ENCODE results near the gene SAMD13. TPM values are rescaled to one million over a fixed set of nuclear protein-coding genes. Genes with fewer than 3 reads are reported as not detected.

SAMD13 gene
- total and polyA plus RNA-seq, 2 of the 4 experiments (the other 2 are of a cell fraction), result 0.27 to 0.36 TPM

- Histone ChIP-seq H2BK5ac (ENCODE audit: low read depth, low read length, poor library complexity, severe bottlenecking) (no peak overlapping the region), H2BK20ac (ENCODE audit: low read depth, low read length) (no peak overlapping the region), H2BK120ac (ENCODE audit: low read depth, low read length) (no peak overlapping the region), H4K91ac (ENCODE audit: insufficient read depth, low read depth, low read length) (no peak overlapping the region), H3K56ac (ENCODE audit: extremely low read depth, insufficient read depth, low read length) (no peak overlapping the region), H2AK9ac (replicated peaks; ENCODE audit: low read depth, low read length, poor library complexity) (no peak overlapping the region), H3K23ac (ENCODE audit: low read depth, low read length) (no peak overlapping the region), H4K20me1 (ENCODE audit: insufficient read depth, low read length) (no peaks in the 10 kb centered on the region), H3K18ac (ENCODE audit: low read depth, low read length) (no peak overlapping the region), H4K5ac (ENCODE audit: low read depth, low read length) (no peak overlapping the region), H2BK15ac (ENCODE audit: low read depth, low read length) (no peak overlapping the region), H3K14ac (replicated peaks; ENCODE audit: low read depth, low read length) (no peak overlapping the region), H3K4me3 (ENCODE audit: insufficient read depth, low read depth, low read length) (no peak overlapping the region), H3K9me3 (ENCODE audit: control insufficient read depth, insufficient read depth, low read length) (no peaks in the 10 kb centered on the region), H3K27me3 (ENCODE audit: control insufficient read depth, insufficient read depth, low read length) (peaks cover 2% of the 10 kb centered on the region; the same call in 1 of the 2 replicates), H3K27ac (ENCODE audit: insufficient read depth, low read length) (no peak overlapping the region), H3K9ac (ENCODE audit: low read depth, low read length) (no peak overlapping the region), H3K4ac (ENCODE audit: low read depth, low read length) (no peak overlapping the region), H2AFZ (replicated peaks; ENCODE audit: low read length, poor library complexity) (no peak overlapping the region), H2AK5ac (ENCODE audit: low read depth, low read length) (no peak overlapping the region), H3K9me1 (ENCODE audit: insufficient read depth, low read length) (no peaks in the 10 kb centered on the region; the same call in 1 of the 2 replicates), H3K4me1 (ENCODE audit: control insufficient read depth, insufficient read depth, low read length) (peaks cover 5% of the 10 kb centered on the region; the same call in 1 of the 2 replicates), H3K4me2 (ENCODE audit: low read depth, low read length) (no peak overlapping the region), H3K36me3 (ENCODE audit: control insufficient read depth, insufficient read depth, low read length) (no peaks in the 10 kb centered on the region), H3K79me1 (ENCODE audit: low read depth in 1 of 2, low read length in 2 of 2) (no peaks in the 10 kb centered on the region), H4K8ac (ENCODE audit: low read depth in 2 of 2, low read length in 2 of 2) (no peak overlapping the region)
- ATAC-seq (ENCODE audit: low read depth) (no peak), DNase-seq (no peak)
- no peak for TF ChIP-seq RFX5 (IDR thresholded peaks at IDR 0.05; ENCODE audit: low read depth, low read length)
- no peak for TF ChIP-seq CEBPB (IDR thresholded peaks at IDR 0.05; ENCODE audit: low read depth, low read length)
- TF ChIP-seq NFE2L2 (IDR thresholded peaks at IDR 0.05; ENCODE audit: low read depth, low read length), result no peak
- TF ChIP-seq POLR2A (IDR thresholded peaks at IDR 0.05; ENCODE audit: low read depth, low read length), result no peak
- TF ChIP-seq CTCF (conservative IDR thresholded peaks at IDR 0.05; ENCODE audit: low read depth, low read length), result no peak
- no peak for TF ChIP-seq CHD1 (IDR thresholded peaks at IDR 0.05; ENCODE audit: low read depth, low read length)
- TF ChIP-seq MAFK (IDR thresholded peaks at IDR 0.05; ENCODE audit: low read depth, low read length), result no peak
- TF ChIP-seq MXI1 (IDR thresholded peaks at IDR 0.05; ENCODE audit: borderline replicate concordance, low read depth, low read length), result no peak
- no peak for TF ChIP-seq RAD21 (IDR thresholded peaks at IDR 0.05; ENCODE audit: low read length)
- no peak for TF ChIP-seq USF2 (IDR thresholded peaks at IDR 0.05; ENCODE audit: low read depth, low read length)
- TF ChIP-seq BHLHE40 (IDR thresholded peaks at IDR 0.05; ENCODE audit: low read depth, low read length), result no peak
- TF ChIP-seq FOS (IDR thresholded peaks at IDR 0.05; ENCODE audit: low read depth, low read length), result no peak
- TF ChIP-seq ELK1 (IDR thresholded peaks at IDR 0.05; ENCODE audit: borderline replicate concordance, low read depth, low read length), result no peak
- no peak for TF ChIP-seq SMC3 (IDR thresholded peaks at IDR 0.05; ENCODE audit: low read depth, low read length)
- TF ChIP-seq RCOR1 (IDR thresholded peaks at IDR 0.05; ENCODE audit: insufficient replicate concordance, low read length), result no peak
- POLR2A ChIA-PET (ENCODE audit: unreplicated experiment), result no interaction called here
- BruUV-seq (replicated peaks), result no TSS peak
- no CpG with 5 or more reads among the region's 2 CpGs for WGBS, 2 experiments (ENCODE audit: extremely low coverage in 2 of 2, insufficient read length in 1 of 2)
- dilution Hi-C loops (cut with HindIII; ENCODE audit: low sequenced_read_pairs, unreplicated experiment) (no loop called here), intact Hi-C loops (cut with micrococcal nuclease) (no loop called here), in situ Hi-C loops (cut with MboI; ENCODE audit: low sequenced_read_pairs) (no loop called here)
- CTCF ChIA-PET, result no interaction called here
Observed at GRCh38 chr1:84269306-84269705, 32.2 kb upstream of the SAMD13 start.
